HepG2 (cell line): ENCODE data around the gene TJP3. TPM values are rescaled to one million over a fixed set of nuclear protein-coding genes. Genes with fewer than 3 reads are reported as not detected.

ENCODE experiments used
- ATAC-seq: fragments of 200-7000 bp; cut with Tn5 transposase; 3 replicates; pipeline ENCODE4 v1.9.1; 2020; ENCODE audit warnings: mild to moderate bottlenecking, moderate library complexity
- BruUV-seq: library from RNA; stranded (reverse); fragments of 400-500 nt; replicated peaks from 2 replicates; lab custom pipeline; 2021; lab: Mats Ljungman, UMichigan
- CTCF ChIA-PET: fragments of 300-600 bp; formaldehyde crosslinking; extraction: SDS; loops from one replicate; lab custom pipeline; 2021; ENCODE audit warnings: low total read pairs, inconsistent platforms, low intra/inter-chr PET ratio; lab: Yijun Ruan, JAX
- POLR2A ChIA-PET: fragments of 350-600 bp; sonication (Branson Sonifier 250); formaldehyde crosslinking; loops from one replicate; lab custom pipeline; 2020; ENCODE audit warnings: antibody characterized with exemption, inconsistent platforms; lab: Yijun Ruan, JAX
- DNase-seq: peaks from one replicate; pipeline ENCODE4 v3.0.0-alpha.2; 2015; ENCODE audit warnings: low spot score
- FAIRE-seq: peaks from 3 replicates; lab custom pipeline; 2011; peaks lifted over from hg19 to GRCh38; lab: Jason Lieb, UNC
- H2AFZ ChIP-seq: one replicate; pipeline ENCODE4 v1.6.1; 2011; ENCODE audit warnings: low read length, inconsistent platforms
- H3K27ac ChIP-seq: fragments of 300-600 bp; 3 replicates; pipeline ENCODE4 v1.8.0; 2011; ENCODE audit warnings: mixed run types, mild to moderate bottlenecking, mixed read lengths, low read length, inconsistent platforms; ENCODE audit not compliant: insufficient read depth; ENCODE audit errors: extremely low read length
- H3K27me3 ChIP-seq, 2 experiments: fragments of 200-600 bp in 1 of 2; 2 replicates in 1 of 2; 3 replicates in 1 of 2; pipeline versions ENCODE4 v1.6.0 to v1.8.0; 2011; ENCODE audit warnings: low read length in 2 of 2, mild to moderate bottlenecking in 2 of 2, moderate library complexity in 2 of 2, inconsistent platforms in 1 of 2; ENCODE audit not compliant: insufficient read depth in 2 of 2, control insufficient read depth in 1 of 2
- H3K36me3 ChIP-seq, 2 experiments: fragments of 200-600 bp in 1 of 2; replicated peaks in 1 of 2; 2 replicates in 1 of 2; 3 replicates in 1 of 2; pipeline versions ENCODE4 v1.5.1 to v1.8.0; 2011; ENCODE audit warnings: low read length in 2 of 2, inconsistent platforms in 1 of 2; ENCODE audit not compliant: insufficient read depth in 2 of 2, control insufficient read depth in 1 of 2
- H3K4me1 ChIP-seq: 2 replicates; pipeline ENCODE4 v1.5.1; 2012; ENCODE audit warnings: low read length, inconsistent platforms; ENCODE audit not compliant: insufficient read depth
- H3K4me2 ChIP-seq: 2 replicates; pipeline ENCODE4 v1.6.0; 2011; ENCODE audit warnings: low read depth, low read length, inconsistent platforms
- H3K4me3 ChIP-seq, 3 experiments: fragments of 200-600 bp in 1 of 3; sonication (generic), shearing (Covaris generic) in 1 of 3; replicated peaks in 1 of 3; 2 replicates each; pipeline ENCODE4 v1.5.1; 2011 to 2016; ENCODE audit warnings: low read length in 3 of 3, inconsistent platforms in 2 of 3, low read depth in 2 of 3, mild to moderate bottlenecking in 2 of 3, control low read depth in 1 of 3, mixed read lengths in 1 of 3; ENCODE audit not compliant: insufficient read depth in 1 of 3
- H3K79me2 ChIP-seq: one replicate; pipeline ENCODE4 v1.6.1; 2011; ENCODE audit warnings: low read length, inconsistent platforms; ENCODE audit not compliant: insufficient read depth
- H3K9ac ChIP-seq: 2 replicates; pipeline ENCODE4 v1.6.0; 2011; ENCODE audit warnings: mild to moderate bottlenecking, low read depth, low read length, inconsistent platforms; ENCODE audit not compliant: insufficient read depth
- H3K9me3 ChIP-seq: 2 replicates; pipeline ENCODE4 v1.5.1; 2012; ENCODE audit warnings: mild to moderate bottlenecking, low read length
- H4K20me1 ChIP-seq: 2 replicates; pipeline ENCODE4 v1.6.0; 2011; ENCODE audit warnings: inconsistent platforms, mild to moderate bottlenecking, low read length, moderate library complexity; ENCODE audit not compliant: insufficient read depth
- ADNP ChIP-seq: sonication (generic); formaldehyde crosslinking; IDR thresholded peaks from 2 replicates; pipeline ENCODE4 v1.4.0; 2020; ENCODE audit warnings: missing genetic modification reagents
- EHMT2 ChIP-seq: fragments of 200-600 bp; sonication (generic); IDR thresholded peaks from 2 replicates; pipeline ENCODE4 v1.7.0; 2017; ENCODE audit warnings: antibody characterized with exemption, low read depth, low read length, borderline replicate concordance
- GTF3A ChIP-seq: sonication (generic); formaldehyde crosslinking; conservative IDR thresholded peaks from 2 replicates; pipeline ENCODE4 v1.4.0; 2020; ENCODE audit warnings: mild to moderate bottlenecking, missing genetic modification reagents
- HIC2 ChIP-seq: sonication (generic); formaldehyde crosslinking; IDR thresholded peaks from 2 replicates; pipeline ENCODE4 v1.9.0; 2022; ENCODE audit warnings: low read depth, missing genetic modification reagents
- IKZF5 ChIP-seq: IDR thresholded peaks from 2 replicates; pipeline ENCODE4 v1.6.1; 2018; ENCODE audit warnings: missing genetic modification reagents, mild to moderate bottlenecking, missing compliant biosample characterization
- KDM1A ChIP-seq: IDR thresholded peaks from 2 replicates; pipeline ENCODE4 v1.6.1; 2016; ENCODE audit warnings: missing compliant biosample characterization
- NFYC ChIP-seq: IDR thresholded peaks from 2 replicates; pipeline ENCODE4 v1.6.1; 2016; ENCODE audit warnings: missing genetic modification reagents, missing compliant biosample characterization
- NR3C1 ChIP-seq: sonication (generic); formaldehyde crosslinking; IDR thresholded peaks from 2 replicates; pipeline ENCODE4 v1.4.0; 2020; ENCODE audit warnings: missing genetic modification reagents
- PREB ChIP-seq: sonication (generic); formaldehyde crosslinking; IDR thresholded peaks from 2 replicates; pipeline ENCODE4 v1.4.0; 2020; ENCODE audit warnings: missing genetic modification reagents
- RFXANK ChIP-seq: IDR thresholded peaks from 2 replicates; pipeline ENCODE4 v1.6.1; 2016
- ZMYM3 ChIP-seq: sonication (generic); formaldehyde crosslinking; IDR thresholded peaks from 2 replicates; pipeline ENCODE4 v1.5.1; 2020; ENCODE audit warnings: mild to moderate bottlenecking, missing genetic modification reagents
- ZNF17 ChIP-seq: sonication (generic); formaldehyde crosslinking; IDR thresholded peaks from 2 replicates; pipeline ENCODE4 v1.5.0; 2020; ENCODE audit warnings: mild to moderate bottlenecking, missing genetic modification reagents
- ZNF589 ChIP-seq: sonication (generic); formaldehyde crosslinking; conservative IDR thresholded peaks from 2 replicates; pipeline ENCODE4 v1.8.0; 2022; ENCODE audit warnings: mild to moderate bottlenecking, moderate library complexity, missing genetic modification reagents
- ZNF629 ChIP-seq: sonication (generic); formaldehyde crosslinking; conservative IDR thresholded peaks from 2 replicates; pipeline ENCODE4 v1.5.0; 2020; ENCODE audit warnings: missing genetic modification reagents
- ZNF7 ChIP-seq: IDR thresholded peaks from 2 replicates; pipeline ENCODE4 v1.6.1; 2016; ENCODE audit warnings: missing biosample characterization, missing genetic modification reagents
- ZNF720 ChIP-seq: sonication (generic); formaldehyde crosslinking; IDR thresholded peaks from 2 replicates; pipeline ENCODE4 v1.4.0; 2020; ENCODE audit warnings: missing genetic modification reagents
- ZNF770 ChIP-seq: sonication (generic); formaldehyde crosslinking; IDR thresholded peaks from 2 replicates; pipeline ENCODE4 v1.5.0; 2020; ENCODE audit warnings: mild to moderate bottlenecking, missing genetic modification reagents
- ZNF775 ChIP-seq: sonication (generic); formaldehyde crosslinking; IDR thresholded peaks from 2 replicates; pipeline ENCODE4 v1.4.0; 2020; ENCODE audit warnings: missing genetic modification reagents, mild to moderate bottlenecking, moderate library complexity, borderline replicate concordance
- WGBS: methylation state at CpG from one replicate; pipeline ENCODE4 v1.1.6; 2017; ENCODE audit warnings: low lambda C conversion rate; 5-methylcytosine and 5-hydroxymethylcytosine counted together
- in situ Hi-C: cut with HindIII; loops from 2 replicates; pipeline ENCODE4 v1.10.0; 2017; ENCODE audit warnings: low pct_unique_long_range_greater_than_20kb; ENCODE audit not compliant: extremely low pct_ligation_motif_present
- intact Hi-C: fragments of 100-400 bp; cut with micrococcal nuclease; formaldehyde crosslinking; loops from one replicate; pipeline ENCODE4 v1.10.0; 2022; ENCODE audit not compliant: unreplicated experiment
- polyA plus RNA-seq, 8 experiments: library from polyadenylated mRNA; depleted of rRNA in 3 of 8; stranded (reverse) in 7 of 8; unstranded in 1 of 8; fragments of >200 nt; fragmentation: Illumina TruSeq in 4 of 8; extraction: Trizol in 4 of 8; gene quantifications; 2 replicates each; pipeline versions ENCODE4 v1.2.1 to v1.2.3, GENCODE V29; 2011 to 2016; ENCODE audit warnings: low read depth in 4 of 8, missing spikeins in 1 of 8, mixed read lengths in 1 of 8; ENCODE audit not compliant: insufficient read depth in 1 of 8
- total RNA-seq, 5 experiments: library from RNA; depleted of rRNA; stranded (reverse); fragments of >200 nt; fragmentation: Illumina TruSeq; extraction: Trizol; gene quantifications; 2 replicates each; pipeline ENCODE4 v1.2.3, GENCODE V29; 2016; ENCODE audit warnings: low read depth in 1 of 5

TJP3 gene
- total and polyA plus RNA-seq, 2 of the 13 experiments (the other 11 are each of a cell fraction or from before 2014, with no cell fraction given): 2.3 to 21.5 TPM

- Histone ChIP-seq H3K27ac (peak overlapping the region; percentile 89), H3K4me3 (peak overlapping the region; percentile 84 to 99 (median 90)), H3K4me1 (peaks cover 17% of the 10 kb centered on the region), H3K27me3 (no peaks in the 10 kb centered on the region; a peak in 1 of 5 replicates), H3K9ac (peak overlapping the region; percentile 93), H3K4me2 (peak overlapping the region; percentile 88), H3K79me2 (peaks cover 12% of the 10 kb centered on the region), H3K36me3 (peaks cover 3 to 14% of the 10 kb centered on the region in 2 experiments; a peak in 3 of 5 replicates), H2AFZ (no peak overlapping the region), H3K9me3 (no peaks in the 10 kb centered on the region), H4K20me1 (no peaks in the 10 kb centered on the region)
- no peak for FAIRE-seq
- in situ Hi-C loops: no loop called here
- intact Hi-C loops: loop anchor here (10.0 kb wide), 1 partner anchor 56 kb away; the partner anchor contains the start of genes PIP5K1C and TJP3
- ChIA-PET POLR2A (interaction anchor here (0.6 to 0.8 kb wide), 2 partner anchors 38 to 486 kb away, joined by 3 read pairs; partner anchors contain the start of gene YJU2), CTCF (no interaction called here)
- 26% methylated on average over 7 of the region's 7 CpGs for WGBS
- no peak for DNase-seq
- ATAC-seq: no peak
- TSS peak; percentile 72 for BruUV-seq
- TF ChIP-seq GTF3A (CRISPR knock-in tag) (no peak), ZNF17 (CRISPR knock-in tag) (no peak), EHMT2 (no peak), KDM1A (peak; percentile 48; the same call in 1 of the 2 replicates), ADNP (CRISPR knock-in tag) (peak; percentile 75; the same call in 1 of the 2 replicates), PREB (CRISPR knock-in tag) (no peak), HIC2 (CRISPR knock-in tag) (no peak), IKZF5 (CRISPR knock-in tag) (0 out of 2 replicates have a peak, but pooled peaks have one; percentile 4), ZNF629 (peak; percentile 97), ZMYM3 (CRISPR knock-in tag) (peak; percentile 83), RFXANK (CRISPR knock-in tag) (no peak), ZNF720 (CRISPR knock-in tag) (no peak), NR3C1 (CRISPR knock-in tag) (no peak), NFYC (CRISPR knock-in tag) (no peak), ZNF589 (CRISPR knock-in tag) (no peak), ZNF775 (CRISPR knock-in tag) (no peak), ZNF770 (CRISPR knock-in tag) (peak; percentile 32; the same call in 1 of the 2 replicates), ZNF7 (CRISPR knock-in tag) (no peak)
These were observed 52.7 kb downstream of the TJP3 start for GRCh38 chr19:3760871-3761361.
